HepG2 (cell line): Measurements from ENCODE around the gene SLC18A3. TPM values are rescaled to one million over a fixed set of nuclear protein-coding genes. Genes with fewer than 3 reads are reported as not detected.
A peak's percentile ranks its signal among the peaks of the same experiment; 100 is the strongest.

Source experiments
- ATAC-seq: fragments of 200-7000 bp; cut with Tn5 transposase; 3 replicates; pipeline ENCODE4 v1.9.1; 2020; ENCODE audit warnings: mild to moderate bottlenecking, moderate library complexity
- BruUV-seq: library from RNA; stranded (reverse); fragments of 400-500 nt; replicated peaks from 2 replicates; lab custom pipeline; 2021; lab: Mats Ljungman, UMichigan
- CTCF ChIA-PET: fragments of 300-600 bp; formaldehyde crosslinking; extraction: SDS; loops from one replicate; lab custom pipeline; 2021; ENCODE audit warnings: low total read pairs, inconsistent platforms, low intra/inter-chr PET ratio; lab: Yijun Ruan, JAX
- POLR2A ChIA-PET: fragments of 350-600 bp; sonication (Branson Sonifier 250); formaldehyde crosslinking; loops from one replicate; lab custom pipeline; 2020; ENCODE audit warnings: antibody characterized with exemption, inconsistent platforms; lab: Yijun Ruan, JAX
- DNase-seq: peaks from one replicate; pipeline ENCODE4 v3.0.0-alpha.2; 2015; ENCODE audit warnings: low spot score
- FAIRE-seq: peaks from 3 replicates; lab custom pipeline; 2011; peaks lifted over from hg19 to GRCh38; lab: Jason Lieb, UNC
- H2AFZ ChIP-seq: one replicate; pipeline ENCODE4 v1.6.1; 2011; ENCODE audit warnings: low read length, inconsistent platforms
- H3K27ac ChIP-seq: fragments of 300-600 bp; 3 replicates; pipeline ENCODE4 v1.8.0; 2011; ENCODE audit warnings: mixed run types, mild to moderate bottlenecking, mixed read lengths, low read length, inconsistent platforms; ENCODE audit not compliant: insufficient read depth; ENCODE audit errors: extremely low read length
- H3K27me3 ChIP-seq, 2 experiments: fragments of 200-600 bp in 1 of 2; 2 replicates in 1 of 2; 3 replicates in 1 of 2; pipeline versions ENCODE4 v1.6.0 to v1.8.0; 2011; ENCODE audit warnings: low read length in 2 of 2, mild to moderate bottlenecking in 2 of 2, moderate library complexity in 2 of 2, inconsistent platforms in 1 of 2; ENCODE audit not compliant: insufficient read depth in 2 of 2, control insufficient read depth in 1 of 2
- H3K36me3 ChIP-seq, 2 experiments: fragments of 200-600 bp in 1 of 2; replicated peaks in 1 of 2; 2 replicates in 1 of 2; 3 replicates in 1 of 2; pipeline versions ENCODE4 v1.5.1 to v1.8.0; 2011; ENCODE audit warnings: low read length in 2 of 2, inconsistent platforms in 1 of 2; ENCODE audit not compliant: insufficient read depth in 2 of 2, control insufficient read depth in 1 of 2
- H3K4me1 ChIP-seq: 2 replicates; pipeline ENCODE4 v1.5.1; 2012; ENCODE audit warnings: low read length, inconsistent platforms; ENCODE audit not compliant: insufficient read depth
- H3K4me2 ChIP-seq: 2 replicates; pipeline ENCODE4 v1.6.0; 2011; ENCODE audit warnings: low read depth, low read length, inconsistent platforms
- H3K4me3 ChIP-seq, 3 experiments: fragments of 200-600 bp in 1 of 3; sonication (generic), shearing (Covaris generic) in 1 of 3; replicated peaks in 1 of 3; 2 replicates each; pipeline ENCODE4 v1.5.1; 2011 to 2016; ENCODE audit warnings: low read length in 3 of 3, inconsistent platforms in 2 of 3, low read depth in 2 of 3, mild to moderate bottlenecking in 2 of 3, control low read depth in 1 of 3, mixed read lengths in 1 of 3; ENCODE audit not compliant: insufficient read depth in 1 of 3
- H3K79me2 ChIP-seq: one replicate; pipeline ENCODE4 v1.6.1; 2011; ENCODE audit warnings: low read length, inconsistent platforms; ENCODE audit not compliant: insufficient read depth
- H3K9ac ChIP-seq: 2 replicates; pipeline ENCODE4 v1.6.0; 2011; ENCODE audit warnings: mild to moderate bottlenecking, low read depth, low read length, inconsistent platforms; ENCODE audit not compliant: insufficient read depth
- H3K9me3 ChIP-seq: 2 replicates; pipeline ENCODE4 v1.5.1; 2012; ENCODE audit warnings: mild to moderate bottlenecking, low read length
- H4K20me1 ChIP-seq: 2 replicates; pipeline ENCODE4 v1.6.0; 2011; ENCODE audit warnings: inconsistent platforms, mild to moderate bottlenecking, low read length, moderate library complexity; ENCODE audit not compliant: insufficient read depth
- TRIM24 ChIP-seq: sonication (generic); formaldehyde crosslinking; IDR thresholded peaks from 2 replicates; pipeline ENCODE4 v1.8.0; 2022; ENCODE audit warnings: mild to moderate bottlenecking, missing genetic modification reagents
- ZFP91 ChIP-seq: sonication (generic); formaldehyde crosslinking; IDR thresholded peaks from 2 replicates; pipeline ENCODE4 v1.9.0; 2022; ENCODE audit warnings: missing genetic modification reagents, mild to moderate bottlenecking, borderline replicate concordance
- ZNF629 ChIP-seq: sonication (generic); formaldehyde crosslinking; conservative IDR thresholded peaks from 2 replicates; pipeline ENCODE4 v1.5.0; 2020; ENCODE audit warnings: missing genetic modification reagents
- ZNF7 ChIP-seq: IDR thresholded peaks from 2 replicates; pipeline ENCODE4 v1.6.1; 2016; ENCODE audit warnings: missing biosample characterization, missing genetic modification reagents
- WGBS: methylation state at CpG from one replicate; pipeline ENCODE4 v1.1.6; 2017; ENCODE audit warnings: low lambda C conversion rate; 5-methylcytosine and 5-hydroxymethylcytosine counted together
- in situ Hi-C: cut with HindIII; loops from 2 replicates; pipeline ENCODE4 v1.10.0; 2017; ENCODE audit warnings: low pct_unique_long_range_greater_than_20kb; ENCODE audit not compliant: extremely low pct_ligation_motif_present
- intact Hi-C: fragments of 100-400 bp; cut with micrococcal nuclease; formaldehyde crosslinking; loops from one replicate; pipeline ENCODE4 v1.10.0; 2022; ENCODE audit not compliant: unreplicated experiment
- polyA plus RNA-seq, 8 experiments: library from polyadenylated mRNA; depleted of rRNA in 3 of 8; stranded (reverse) in 7 of 8; unstranded in 1 of 8; fragments of >200 nt; fragmentation: Illumina TruSeq in 4 of 8; extraction: Trizol in 4 of 8; gene quantifications; 2 replicates each; pipeline versions ENCODE4 v1.2.1 to v1.2.3, GENCODE V29; 2011 to 2016; ENCODE audit warnings: low read depth in 4 of 8, missing spikeins in 1 of 8, mixed read lengths in 1 of 8; ENCODE audit not compliant: insufficient read depth in 1 of 8
- total RNA-seq, 5 experiments: library from RNA; depleted of rRNA; stranded (reverse); fragments of >200 nt; fragmentation: Illumina TruSeq; extraction: Trizol; gene quantifications; 2 replicates each; pipeline ENCODE4 v1.2.3, GENCODE V29; 2016; ENCODE audit warnings: low read depth in 1 of 5
- TF ChIP-seq, protein P1 (sequence below): sonication (generic); formaldehyde crosslinking; IDR thresholded peaks from 2 replicates; pipeline ENCODE4 v1.5.1; 2020; ENCODE audit warnings: missing genetic modification reagents, mild to moderate bottlenecking, borderline replicate concordance

The SLC18A3 gene
- total and polyA plus RNA-seq, 2 of the 13 experiments (the other 11 are each of a cell fraction or from before 2014, with no cell fraction given) = not detected

DNA sequence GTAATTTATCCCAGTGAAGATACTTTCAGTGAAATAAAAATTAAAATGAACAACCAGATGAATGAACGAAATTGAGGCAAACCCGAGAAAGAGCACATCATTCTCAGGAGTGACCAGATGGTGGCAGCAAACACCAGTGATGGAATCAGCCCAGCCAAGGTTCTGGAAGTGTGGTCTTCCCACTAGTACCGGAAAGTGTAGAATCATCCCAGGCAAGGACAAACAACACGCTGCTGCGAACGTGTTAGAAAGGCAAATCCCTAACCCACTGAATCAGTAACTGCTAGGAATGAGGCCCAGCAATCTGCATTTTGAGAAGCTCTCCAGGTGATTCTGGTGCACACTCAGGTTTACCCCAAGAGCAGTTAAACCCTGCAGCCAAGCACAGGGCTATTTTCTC is 15.5 kb upstream of the SLC18A3 start (continued):
- TF ChIP-seq, protein P1, sequence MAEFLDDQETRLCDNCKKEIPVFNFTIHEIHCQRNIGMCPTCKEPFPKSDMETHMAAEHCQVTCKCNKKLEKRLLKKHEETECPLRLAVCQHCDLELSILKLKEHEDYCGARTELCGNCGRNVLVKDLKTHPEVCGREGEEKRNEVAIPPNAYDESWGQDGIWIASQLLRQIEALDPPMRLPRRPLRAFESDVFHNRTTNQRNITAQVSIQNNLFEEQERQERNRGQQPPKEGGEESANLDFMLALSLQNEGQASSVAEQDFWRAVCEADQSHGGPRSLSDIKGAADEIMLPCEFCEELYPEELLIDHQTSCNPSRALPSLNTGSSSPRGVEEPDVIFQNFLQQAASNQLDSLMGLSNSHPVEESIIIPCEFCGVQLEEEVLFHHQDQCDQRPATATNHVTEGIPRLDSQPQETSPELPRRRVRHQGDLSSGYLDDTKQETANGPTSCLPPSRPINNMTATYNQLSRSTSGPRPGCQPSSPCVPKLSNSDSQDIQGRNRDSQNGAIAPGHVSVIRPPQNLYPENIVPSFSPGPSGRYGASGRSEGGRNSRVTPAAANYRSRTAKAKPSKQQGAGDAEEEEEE (CRISPR knock-in tag) = no peak

DNA sequence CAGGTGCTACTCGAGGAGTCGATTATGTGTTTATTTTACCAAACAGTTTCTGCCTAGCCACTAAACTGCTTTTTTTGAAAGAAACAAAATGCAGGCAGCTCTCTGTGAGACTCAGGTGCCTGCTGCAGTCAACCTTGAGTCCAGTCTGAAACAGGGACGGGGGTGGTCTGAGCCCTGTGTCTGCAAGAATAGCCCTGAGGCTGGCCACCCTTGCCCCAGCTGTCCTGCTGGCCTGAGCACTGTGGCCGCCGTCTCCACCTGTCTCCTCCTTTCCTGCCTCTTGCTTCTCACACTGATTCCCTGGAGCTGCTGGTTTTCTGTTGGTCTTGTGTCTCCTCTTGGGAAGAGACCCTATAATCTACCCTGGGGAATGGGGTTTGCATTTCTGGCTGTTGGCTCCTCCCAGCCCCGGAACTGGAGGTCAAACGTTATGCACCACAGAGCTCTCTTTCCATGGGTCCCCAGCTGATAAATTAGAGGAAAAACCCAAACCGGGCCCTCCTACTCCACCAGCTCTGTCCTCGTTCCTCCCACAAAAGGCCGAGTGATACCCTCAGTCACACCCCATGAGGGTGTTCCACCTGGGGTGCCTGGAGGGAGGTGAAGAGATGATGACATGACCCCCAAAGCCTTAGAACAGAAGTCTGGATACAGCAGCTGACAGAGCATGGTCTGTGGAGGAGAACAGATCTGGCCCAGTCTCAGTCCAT is 15.0 kb upstream of the SLC18A3 start:
- peaks cover 12% of the 10 kb centered on the region; the same call in 1 of the 2 replicates for H3K4me1 ChIP-seq
- ATAC-seq (peak; percentile 38), FAIRE-seq (no peak), DNase-seq (no peak)
- H3K36me3 ChIP-seq = no peaks in the 10 kb centered on the region
- no peak overlapping the region for H3K4me3 ChIP-seq
- WGBS = 24% methylated on average over 10 of the region's 10 CpGs
- H3K79me2 ChIP-seq = no peaks in the 10 kb centered on the region
- no peak overlapping the region for H3K27ac ChIP-seq
- ChIA-PET CTCF (no interaction called here), POLR2A (no interaction called here)
- H2AFZ ChIP-seq = no peak overlapping the region
- H3K9me3 ChIP-seq = no peaks in the 10 kb centered on the region
- no TSS peak for BruUV-seq
- in situ Hi-C loops (loop anchor here (10.0 to 25.0 kb wide), 2 partner anchors 170 to 617 kb away; partner anchors contain the start of gene OGDHL), intact Hi-C loops (no loop called here)
- no peak for TF ChIP-seq ZFP91 (CRISPR knock-in tag)
- TF ChIP-seq ZNF629 (CRISPR knock-in tag) = no peak
- TF ChIP-seq ZNF7 (CRISPR knock-in tag) = no peak
- no peak for TF ChIP-seq TRIM24 (CRISPR knock-in tag)
- peak overlapping the region; percentile 76 for H3K4me2 ChIP-seq
- H3K27me3 ChIP-seq = peaks cover 0 to 13% of the 10 kb centered on the region in 2 experiments; a peak in 2 of 5 replicates
- no peak overlapping the region for H3K9ac ChIP-seq
- no peaks in the 10 kb centered on the region for H4K20me1 ChIP-seq
